ENCODE results near the gene RASL11A.

- no peak for TF ChIP-seq CTCF (IDR thresholded peaks at IDR 0.05)
- no peak for TF ChIP-seq POLR2A (IDR thresholded peaks at IDR 0.05)
Measured at GRCh38 chr13:27304099-27304498, 33.5 kb downstream of the RASL11A start.
